DMS79 (cell line): ENCODE measurements around the gene PSMD12.
"Not testable (repeated sequence)": the region's sequence is repeated elsewhere in the genome, so short reads cannot be mapped to it uniquely, and the experiment has no call there.

Source experiments
- DNase-seq: peaks from one replicate; lab custom pipeline; 2025; lab: John Stamatoyannopoulos, UW

The PSMD12 gene

DNA sequence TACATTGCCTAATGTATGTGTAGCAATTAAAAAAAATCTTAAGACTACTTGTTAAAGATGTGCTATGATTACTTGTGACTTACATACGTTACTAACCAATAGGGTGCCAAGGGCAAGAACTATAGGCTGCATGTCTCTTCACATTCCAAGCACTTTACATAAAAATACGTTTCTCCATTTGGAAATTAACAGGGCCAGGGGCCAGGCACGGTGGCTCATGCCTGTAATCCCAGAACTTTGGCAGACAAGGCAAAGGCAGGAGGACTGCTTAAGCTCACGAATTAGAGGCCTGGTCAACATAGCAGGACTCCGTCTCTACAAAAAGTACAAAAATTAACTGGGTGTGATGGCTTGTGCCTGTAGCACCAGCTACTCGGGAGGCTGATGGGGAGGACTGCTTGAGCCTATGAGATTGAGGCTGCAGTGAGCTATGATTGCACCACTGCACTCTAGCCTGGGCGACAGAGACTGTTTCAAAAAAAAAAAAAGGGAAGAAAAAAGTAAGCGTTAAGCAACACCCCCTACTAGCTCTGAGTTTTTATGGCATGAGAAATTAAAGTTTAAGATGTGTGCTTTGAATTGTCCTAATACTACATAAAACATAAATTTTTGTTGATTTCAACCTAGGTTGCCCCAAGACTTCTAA, 12.3 kb downstream of the PSMD12 start:
- no peak for DNase-seq

GRCh38 chr17:67353161-67353560, 13.2 kb downstream of the PSMD12 start:
- DNase-seq, result no peak

DNA sequence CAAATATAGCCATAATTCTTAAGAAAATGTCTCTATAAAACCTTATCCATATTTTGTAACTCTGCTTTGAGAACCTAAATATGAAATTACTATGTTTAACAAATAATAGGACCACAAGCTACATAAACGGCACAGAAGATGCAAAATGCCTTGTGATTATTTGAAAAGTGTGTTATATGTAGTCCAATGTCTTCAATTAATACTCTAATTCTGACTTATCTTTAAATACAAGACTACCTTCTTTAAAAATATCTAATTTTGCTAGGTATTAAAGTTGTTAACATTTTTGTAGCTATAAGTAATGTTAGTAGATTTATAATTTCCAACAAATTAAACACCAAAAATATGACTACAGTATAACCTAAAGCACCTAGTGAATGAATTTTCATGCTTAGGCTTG, 17.0 kb downstream of the PSMD12 start:
- no peak for DNase-seq

DNA sequence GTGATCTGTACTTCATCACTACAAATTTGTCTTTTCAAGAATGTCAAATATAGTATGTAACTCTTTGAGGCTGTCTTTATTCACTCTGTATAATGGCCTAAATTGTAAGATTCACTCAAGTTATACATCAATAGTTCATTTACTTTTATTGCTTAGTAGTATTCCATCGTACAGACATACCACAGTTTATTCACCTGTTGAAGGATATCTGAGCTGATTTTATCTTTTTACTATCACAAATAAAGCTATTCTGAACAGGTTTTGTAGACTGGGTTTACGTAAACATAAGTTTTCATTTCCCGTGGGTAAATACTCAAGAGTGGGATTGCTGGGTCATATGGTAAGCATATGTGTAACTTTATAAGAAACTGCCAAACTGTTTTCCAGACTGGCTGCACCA, 18.6 kb downstream of the PSMD12 start:
- no peak for DNase-seq

DNA sequence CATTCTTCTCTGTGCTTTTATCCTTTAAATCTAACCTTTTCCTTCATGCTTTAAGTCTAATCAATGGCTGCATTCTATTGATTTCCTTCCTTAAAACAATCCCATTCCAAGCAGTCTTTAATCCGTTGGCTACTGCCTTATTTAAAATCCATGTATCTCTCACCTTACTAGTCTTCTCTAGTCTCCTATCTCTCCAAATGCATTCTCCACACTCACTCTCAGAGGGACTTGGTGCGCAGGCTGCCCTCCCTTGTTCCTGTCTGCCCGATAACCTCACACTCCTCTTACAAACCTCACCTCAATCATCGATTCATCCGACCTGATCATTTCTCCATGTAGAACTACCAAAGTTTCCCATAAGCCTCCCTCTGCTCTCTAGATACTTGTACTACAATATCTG, 23.1 kb downstream of the PSMD12 start:
- DNase-seq, result no peak

DNA sequence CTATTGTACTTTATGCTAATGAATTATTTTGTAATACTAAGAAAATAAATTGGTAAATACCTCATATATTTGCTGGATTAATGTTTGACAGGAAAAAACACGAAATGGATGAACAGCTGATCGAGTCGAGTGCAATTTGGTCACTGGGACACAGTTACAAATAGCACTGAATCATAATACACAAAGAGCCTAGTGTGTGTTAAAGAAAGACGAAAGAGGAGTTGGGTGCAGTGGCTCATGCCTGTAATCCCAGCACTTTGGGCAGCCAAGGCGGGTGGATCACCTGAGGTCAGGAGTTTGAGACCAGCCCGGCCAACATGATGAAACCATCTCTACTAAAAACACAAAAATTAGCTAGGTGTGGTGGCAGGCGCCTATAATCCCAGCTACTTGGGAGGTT, 28.0 kb downstream of the PSMD12 start:
- DNase-seq, result not testable (repeated sequence)

- no peak for DNase-seq
These were observed 29.5 kb downstream of the PSMD12 start for GRCh38 chr17:67336859-67337258.

GRCh38 chr17:67335245-67335835, 31.0 kb downstream of the PSMD12 start:
- no peak for DNase-seq

DNA sequence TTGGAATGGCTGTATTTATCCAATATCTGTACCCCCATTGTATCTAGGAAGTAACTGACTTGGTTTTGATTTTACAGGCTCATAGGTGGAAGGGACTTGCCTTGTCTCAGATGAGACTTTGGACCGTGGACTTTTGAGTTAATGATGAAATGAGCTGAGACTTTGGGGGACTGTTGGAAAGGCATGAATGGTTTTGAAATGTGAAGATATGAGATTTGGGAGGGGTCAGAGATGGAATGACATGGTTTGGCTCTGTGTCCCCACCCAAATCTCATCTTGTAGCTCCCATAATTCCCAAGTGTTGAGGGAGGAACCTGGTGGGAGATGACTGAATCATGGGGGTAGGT, 34.2 kb downstream of the PSMD12 start:
- not testable (repeated sequence) for DNase-seq

DNA sequence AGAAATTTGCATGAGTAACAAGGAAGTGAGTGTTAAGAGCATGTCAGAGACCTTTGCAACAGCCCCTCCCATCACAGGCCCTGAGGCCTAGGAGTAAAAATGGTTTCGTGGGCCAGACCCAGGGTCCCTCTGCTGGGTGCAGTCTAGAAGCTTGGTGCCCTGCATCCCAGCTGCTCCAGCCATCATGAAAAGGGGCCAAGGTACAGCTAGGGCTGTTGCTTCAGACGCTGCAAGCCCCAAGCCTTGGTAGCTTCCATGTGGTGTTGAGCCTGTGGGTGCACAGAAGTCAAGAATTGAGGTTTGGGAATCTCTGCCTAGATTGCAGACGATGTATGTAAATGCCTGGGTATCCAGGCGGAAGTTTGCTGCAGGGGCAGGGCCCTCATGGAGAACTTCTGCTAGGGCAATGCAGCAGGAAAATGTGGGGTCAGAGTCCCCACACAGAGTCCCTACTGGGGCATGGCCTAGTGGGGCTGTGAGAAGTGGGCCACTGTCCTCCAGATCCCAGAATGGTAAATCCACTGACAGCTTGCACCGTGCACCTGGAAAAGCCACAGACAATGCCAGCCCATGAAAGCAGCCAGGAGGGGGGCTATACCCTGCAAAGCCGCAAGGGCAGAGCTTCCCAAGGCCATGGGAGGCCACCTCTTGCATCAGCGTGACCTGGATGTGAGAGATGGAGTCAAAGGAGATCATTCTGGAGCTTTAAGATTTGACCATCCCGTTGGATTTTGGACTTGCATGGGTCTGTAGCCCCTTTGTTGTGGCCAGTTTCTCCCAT, 34.8 kb downstream of the PSMD12 start:
- not testable (repeated sequence) for DNase-seq

DNA sequence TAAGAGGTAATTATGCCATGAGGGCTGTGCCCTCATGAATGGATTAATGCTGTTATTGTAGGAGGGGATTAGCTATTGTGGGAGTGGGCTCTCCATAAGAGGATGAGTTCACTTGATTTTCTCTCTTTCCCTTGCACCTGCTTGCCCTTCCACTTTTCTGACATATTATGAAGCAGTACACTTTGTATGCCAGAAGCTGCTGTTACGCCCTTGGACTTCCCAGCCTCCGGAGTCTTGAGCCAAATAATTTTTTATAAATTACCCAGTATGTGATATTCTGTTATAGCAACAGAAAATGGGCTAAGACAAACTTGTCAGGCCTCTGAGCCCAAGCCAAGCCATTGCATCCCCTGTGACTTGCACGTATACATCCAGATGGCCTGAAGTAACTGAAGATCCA, 38.4 kb downstream of the PSMD12 start:
- no peak for DNase-seq

- not testable (repeated sequence) for DNase-seq
These were observed 39.2 kb downstream of the PSMD12 start for GRCh38 chr17:67326959-67327745.

DNA sequence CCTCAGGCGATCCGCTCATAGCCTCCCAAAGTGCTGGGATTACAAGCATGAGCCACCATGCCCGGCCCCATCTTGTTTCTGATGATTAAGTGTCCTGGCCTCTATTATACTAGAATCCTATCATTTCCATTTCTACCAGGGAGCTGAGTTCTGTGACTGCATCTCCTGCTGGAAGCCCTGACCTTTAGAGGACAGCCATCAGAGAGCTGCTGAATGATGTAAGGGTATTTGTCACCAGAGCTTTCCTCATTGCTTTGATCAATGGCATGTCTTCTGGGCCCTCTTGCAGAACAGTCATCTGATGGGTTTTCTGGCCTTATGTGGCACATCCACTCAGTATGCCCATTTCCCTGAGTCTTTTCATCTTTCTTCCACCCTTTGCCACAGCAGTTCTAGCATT, 39.9 kb downstream of the PSMD12 start:
- no peak for DNase-seq

- DNase-seq, result no peak
These were observed 42.0 kb downstream of the PSMD12 start for GRCh38 chr17:67324330-67324729.

GRCh38 chr17:67323445-67323844, 42.9 kb downstream of the PSMD12 start:
- no peak for DNase-seq

DNA sequence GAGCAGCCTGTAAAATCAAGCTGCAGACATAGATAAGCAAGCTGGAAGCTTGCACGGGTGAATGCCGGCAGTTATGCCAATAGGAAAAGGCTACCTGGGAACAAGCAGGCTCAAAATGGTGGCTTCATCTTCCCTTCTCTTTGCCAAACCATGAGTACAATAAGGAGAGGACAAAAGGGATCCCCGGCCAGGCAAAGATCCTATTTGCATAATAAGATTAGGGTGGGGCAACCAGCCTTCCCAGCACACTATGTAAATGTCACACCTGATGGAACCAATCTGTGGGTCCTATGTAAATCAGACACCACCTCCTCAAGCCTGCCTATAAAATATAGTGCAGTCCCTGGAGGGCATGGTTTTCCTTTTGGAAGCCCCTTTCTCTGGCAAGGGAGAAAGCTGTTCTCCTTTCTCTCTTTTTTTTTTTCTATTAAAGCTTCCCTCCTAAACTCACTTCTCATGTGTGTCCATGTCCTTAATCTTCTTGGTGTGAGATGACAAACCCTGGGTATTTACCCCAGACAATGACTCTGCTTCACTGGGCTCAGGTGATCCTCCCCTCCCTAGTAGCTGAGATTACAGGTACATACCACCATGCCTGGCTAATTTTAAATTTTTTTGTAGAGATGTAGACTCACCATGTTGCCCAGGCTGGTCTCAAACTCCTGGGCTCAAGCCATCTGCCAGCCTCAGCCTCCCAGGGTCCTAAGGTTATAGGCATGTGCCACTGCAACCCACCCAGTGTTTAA, 44.2 kb downstream of the PSMD12 start:
- DNase-seq, result no peak

DNA sequence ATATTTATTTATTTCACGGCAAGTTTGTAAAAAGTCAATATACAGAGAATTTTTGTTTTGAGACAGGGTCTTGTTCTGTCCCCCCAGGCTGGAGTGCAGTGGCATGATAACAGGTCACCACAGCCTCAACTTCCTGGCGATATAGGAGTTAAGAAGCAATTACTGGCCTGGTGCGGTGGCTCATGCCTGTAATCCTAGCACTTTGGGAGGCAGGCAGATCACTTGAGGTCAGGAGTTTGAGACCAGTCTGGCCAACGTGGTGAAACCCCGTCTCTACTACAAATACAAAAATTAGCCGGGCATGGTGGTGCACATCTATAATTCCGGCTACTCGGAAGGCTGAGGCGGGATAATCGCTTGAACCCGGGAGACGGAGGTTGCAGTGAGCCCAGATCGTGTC, 44.9 kb downstream of the PSMD12 start:
- DNase-seq, result not testable (repeated sequence)

GRCh38 chr17:67316781-67317180, 49.6 kb downstream of the PSMD12 start:
- DNase-seq, result no peak

GRCh38 chr17:67315865-67316264, 50.5 kb downstream of the PSMD12 start:
- no peak for DNase-seq

GRCh38 chr17:67312265-67312664, 54.1 kb downstream of the PSMD12 start:
- DNase-seq, result no peak

- DNase-seq, result no peak
These were observed 54.8 kb downstream of the PSMD12 start for GRCh38 chr17:67311575-67311974.

DNA sequence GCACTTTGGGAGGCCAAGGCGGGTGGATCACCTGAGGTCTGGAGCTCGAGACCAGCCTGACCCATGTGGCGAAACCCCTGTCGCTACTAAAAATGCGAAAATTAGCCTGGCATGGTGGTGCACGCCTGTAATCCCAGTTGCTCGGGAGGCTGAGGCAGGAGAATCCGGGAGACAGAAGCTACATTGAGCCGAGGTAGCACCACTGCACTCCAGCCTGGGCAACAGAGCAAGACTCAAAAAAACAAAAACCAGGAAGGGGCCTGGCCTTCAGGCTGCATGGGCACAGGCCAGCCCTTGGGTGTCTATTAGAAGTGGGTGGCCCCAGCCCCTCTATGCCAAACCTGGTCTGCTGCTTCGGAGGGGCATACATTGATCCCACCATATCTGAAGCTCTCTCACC, 56.0 kb downstream of the PSMD12 start:
- DNase-seq, result no peak
